Stimulated activated naive CD8-positive, alpha-beta T cell treated with anti-CD3 and anti-CD28 coated beads, Interleukin-15, Interleukin-2, amounts not matched to agents 100 ng/mL and 50 ng/mL, for 24 hours (primary cell): Measurements from ENCODE around the gene DGAT2.
A peak's percentile ranks its signal among the peaks of the same experiment; 100 is the strongest.

Source experiments
- H3K27ac Mint-ChIP-seq: one replicate; pipeline ENCODE4 v1.8.0; 2021; ENCODE audit warnings: mild to moderate bottlenecking, mixed read lengths
- H3K27me3 Mint-ChIP-seq: one replicate; pipeline ENCODE4 v1.8.0; 2021; ENCODE audit warnings: mixed read lengths
- H3K36me3 Mint-ChIP-seq: one replicate; pipeline ENCODE4 v1.8.0; 2021; ENCODE audit warnings: low read depth, mixed read lengths
- H3K4me1 Mint-ChIP-seq: one replicate; pipeline ENCODE4 v1.8.0; 2021; ENCODE audit warnings: low read depth, mixed read lengths
- H3K4me3 Mint-ChIP-seq: one replicate; pipeline ENCODE4 v1.8.0; 2021; ENCODE audit warnings: mild to moderate bottlenecking, mixed read lengths
- H3K9me3 Mint-ChIP-seq: one replicate; pipeline ENCODE4 v1.8.0; 2021; ENCODE audit warnings: mixed read lengths

The DGAT2 gene

DNA sequence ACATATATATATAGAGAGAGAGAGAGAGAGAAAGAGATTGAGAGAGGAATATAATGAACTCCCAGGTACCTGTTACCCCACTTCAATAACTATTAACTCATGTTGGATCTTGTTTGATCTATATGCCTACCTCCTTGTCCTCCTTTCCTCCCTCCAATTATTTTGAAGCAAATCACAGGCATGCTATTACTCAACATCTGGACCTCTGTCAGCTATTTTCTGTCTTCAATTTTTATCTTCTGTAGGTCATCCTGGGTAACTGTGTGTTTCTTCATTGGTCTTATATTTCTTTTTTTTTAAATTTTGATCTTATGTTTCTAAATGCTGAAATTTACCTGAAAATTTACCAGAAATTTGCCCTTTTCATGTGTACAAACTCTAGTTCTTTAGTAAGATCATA, 71.3 kb downstream of the DGAT2 start:
- peaks cover 35% of the 10 kb centered on the region for H3K4me1 Mint-ChIP-seq
- no peak overlapping the region for H3K27ac Mint-ChIP-seq
- H3K9me3 Mint-ChIP-seq, result no peaks in the 10 kb centered on the region
- no peaks in the 10 kb centered on the region for H3K27me3 Mint-ChIP-seq
- peaks cover 17% of the 10 kb centered on the region for H3K36me3 Mint-ChIP-seq
- no peak overlapping the region for H3K4me3 Mint-ChIP-seq

DNA sequence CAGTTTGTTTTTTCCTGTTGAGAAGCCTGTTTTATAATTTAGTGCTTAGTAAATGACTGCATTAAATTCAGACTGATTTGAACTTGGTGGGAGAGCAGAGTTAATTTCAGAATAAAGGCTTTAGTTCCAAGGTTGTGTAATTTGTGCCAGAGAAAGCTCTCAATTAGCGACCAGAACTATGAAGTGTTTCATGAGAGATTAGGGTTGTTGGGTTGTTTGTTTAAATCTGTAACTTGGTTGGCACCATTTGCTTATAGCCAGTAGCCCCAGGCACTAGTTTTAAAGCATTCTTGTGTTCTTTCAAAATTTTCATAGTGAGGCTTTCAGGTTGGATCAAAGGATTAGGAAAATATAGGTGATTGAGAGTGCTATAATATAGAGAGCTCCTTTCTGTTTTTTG, 71.9 kb downstream of the DGAT2 start:
- peaks cover 38% of the 10 kb centered on the region for H3K4me1 Mint-ChIP-seq
- H3K27me3 Mint-ChIP-seq, result no peaks in the 10 kb centered on the region
- H3K4me3 Mint-ChIP-seq, result no peak overlapping the region
- H3K9me3 Mint-ChIP-seq, result peaks cover 4% of the 10 kb centered on the region
- peaks cover 24% of the 10 kb centered on the region for H3K36me3 Mint-ChIP-seq
- H3K27ac Mint-ChIP-seq, result no peak overlapping the region

DNA sequence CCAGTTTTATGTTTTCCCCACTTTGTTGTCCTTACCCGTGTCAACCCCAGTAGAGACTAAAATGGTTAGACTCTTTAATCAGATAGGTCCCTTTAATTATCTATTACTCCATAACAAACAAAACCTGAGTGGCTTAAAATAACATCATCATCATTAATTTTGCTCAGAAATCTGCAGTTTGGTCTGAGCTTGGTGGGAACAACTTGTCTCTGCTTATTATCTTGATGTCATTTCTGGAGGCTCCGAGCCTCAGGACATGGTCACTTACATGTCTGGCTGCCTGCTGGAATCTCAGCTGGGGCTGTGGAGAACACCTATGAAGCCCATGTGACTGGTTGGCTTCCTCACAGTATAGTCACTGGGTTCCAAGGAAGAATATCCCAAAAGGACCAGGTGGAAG, 73.2 kb downstream of the DGAT2 start:
- H3K27me3 Mint-ChIP-seq, result no peaks in the 10 kb centered on the region
- no peak overlapping the region for H3K27ac Mint-ChIP-seq
- H3K9me3 Mint-ChIP-seq, result peaks cover 4% of the 10 kb centered on the region
- H3K4me1 Mint-ChIP-seq, result peaks cover 30% of the 10 kb centered on the region
- no peak overlapping the region for H3K4me3 Mint-ChIP-seq
- H3K36me3 Mint-ChIP-seq, result peaks cover 27% of the 10 kb centered on the region

DNA sequence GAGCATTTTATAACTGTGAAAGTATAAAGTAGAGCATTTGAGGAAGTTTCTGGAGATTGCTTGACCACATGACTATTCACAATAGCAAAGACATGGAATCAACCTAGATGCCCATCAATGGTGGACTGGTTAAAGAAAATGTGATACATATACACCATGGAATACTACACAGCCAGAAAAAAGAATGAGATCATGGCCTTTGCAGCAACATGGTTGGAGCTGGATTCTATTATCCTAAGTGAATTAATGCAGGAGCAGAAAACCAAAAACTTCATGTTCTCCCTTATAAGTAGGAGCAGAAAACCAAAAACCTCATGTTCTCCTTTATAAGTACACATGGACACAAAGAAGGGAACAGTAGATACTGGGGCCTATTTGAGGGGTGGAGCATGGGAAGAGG, 76.7 kb downstream of the DGAT2 start:
- Mint-ChIP-seq H3K27ac (no peak overlapping the region), H3K4me1 (peaks cover 26% of the 10 kb centered on the region), H3K4me3 (no peak overlapping the region), H3K27me3 (no peaks in the 10 kb centered on the region), H3K36me3 (peaks cover 35% of the 10 kb centered on the region), H3K9me3 (peaks cover 4% of the 10 kb centered on the region)

DNA sequence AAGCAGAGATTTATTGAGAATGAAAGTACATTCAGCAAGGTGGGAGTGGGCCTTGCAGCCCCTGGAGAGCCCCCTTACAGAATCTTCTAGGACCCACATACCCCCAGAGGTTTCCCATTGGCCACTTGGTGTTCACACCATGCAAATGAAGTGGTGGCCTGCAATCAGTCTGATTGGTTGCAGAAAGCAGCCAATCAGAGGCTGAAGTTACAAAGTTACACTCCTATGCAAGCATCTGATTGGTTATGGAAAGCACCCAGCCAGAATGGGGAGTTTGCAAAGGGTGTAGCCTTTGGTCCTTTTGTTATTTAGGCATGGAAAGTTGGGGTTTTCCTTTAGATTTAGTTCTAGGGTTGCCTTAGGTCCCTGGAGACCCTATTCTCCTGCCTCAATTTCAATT, 81.3 kb downstream of the DGAT2 start:
- H3K4me1 Mint-ChIP-seq, result peaks cover 25% of the 10 kb centered on the region
- peaks cover 36% of the 10 kb centered on the region for H3K36me3 Mint-ChIP-seq
- no peak overlapping the region for H3K4me3 Mint-ChIP-seq
- peak overlapping the region; percentile 0 for H3K27ac Mint-ChIP-seq
- no peaks in the 10 kb centered on the region for H3K27me3 Mint-ChIP-seq
- H3K9me3 Mint-ChIP-seq, result peaks cover 4% of the 10 kb centered on the region

DNA sequence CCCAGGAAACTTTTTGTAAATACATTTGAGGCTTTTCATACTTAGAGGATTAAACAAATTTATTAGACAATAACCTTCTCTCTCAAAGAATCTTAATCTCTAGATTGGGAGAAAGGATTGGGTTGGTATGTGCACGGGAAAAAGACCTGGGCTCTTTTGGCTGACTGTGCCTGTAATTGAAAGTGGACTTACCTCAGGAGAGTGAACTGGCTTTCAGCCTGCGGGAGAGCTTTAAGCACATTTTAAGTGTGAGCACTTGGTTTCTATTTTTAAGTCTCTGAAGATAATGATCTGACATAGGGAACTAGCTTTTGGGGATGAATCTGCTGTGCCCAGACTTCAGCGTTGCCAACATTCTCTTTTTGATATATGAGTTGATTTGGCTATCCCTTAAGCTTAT, 82.2 kb downstream of the DGAT2 start:
- Mint-ChIP-seq H3K9me3 (no peaks in the 10 kb centered on the region), H3K4me1 (peaks cover 19% of the 10 kb centered on the region), H3K36me3 (peaks cover 38% of the 10 kb centered on the region), H3K4me3 (no peak overlapping the region), H3K27ac (no peak overlapping the region), H3K27me3 (no peaks in the 10 kb centered on the region)
